Fibroblast of lung (primary cell): ENCODE measurements around the gene PSMB11. TPM values are rescaled to one million over a fixed set of nuclear protein-coding genes. Genes with fewer than 3 reads are reported as not detected.

ENCODE experiments used
- DNase-seq, 2 donors: peaks; one replicate each; pipeline versions ENCODE4 v3.0.0 to v3.0.0-alpha.2; 2010; ENCODE audit warnings: low read depth in 2 of 2
- H2AFZ ChIP-seq: 2 replicates; pipeline ENCODE4 v1.5.1; 2012; ENCODE audit warnings: low read length, control low read depth, inconsistent platforms
- H3K27ac ChIP-seq: 2 replicates; pipeline ENCODE4 v1.5.1; 2011; ENCODE audit warnings: low read length, control low read depth; ENCODE audit not compliant: insufficient read depth
- H3K27me3 ChIP-seq: 2 replicates; pipeline ENCODE4 v1.5.1; 2011; ENCODE audit warnings: mild to moderate bottlenecking, low read length; ENCODE audit not compliant: control insufficient read depth, insufficient read depth
- H3K36me3 ChIP-seq: 2 replicates; pipeline ENCODE4 v1.5.1; 2011; ENCODE audit warnings: low read length; ENCODE audit not compliant: control insufficient read depth, insufficient read depth
- H3K4me1 ChIP-seq: 2 replicates; pipeline ENCODE4 v1.5.1; 2011; ENCODE audit warnings: low read length; ENCODE audit not compliant: control insufficient read depth, insufficient read depth; ENCODE audit errors: extremely low read depth
- H3K4me2 ChIP-seq: 2 replicates; pipeline ENCODE4 v1.5.1; 2011; ENCODE audit warnings: low read length, control low read depth; ENCODE audit not compliant: insufficient read depth; ENCODE audit errors: extremely low read depth
- H3K4me3 ChIP-seq, 4 experiments: fragments of 200-600 bp in 1 of 4; sonication (generic) in 1 of 4; replicated peaks in 1 of 4; 2 replicates each; pipeline ENCODE4 v1.5.1; 2011 to 2016; ENCODE audit warnings: low read length in 4 of 4, low read depth in 3 of 4, mild to moderate bottlenecking in 3 of 4, control low read depth in 2 of 4, inconsistent platforms in 1 of 4, mixed read lengths in 1 of 4; ENCODE audit not compliant: insufficient read depth in 1 of 4; ENCODE audit errors: control extremely low read depth in 1 of 4
- H3K79me2 ChIP-seq: 2 replicates; pipeline ENCODE4 v1.5.1; 2012; ENCODE audit warnings: mild to moderate bottlenecking, low read length, inconsistent platforms; ENCODE audit not compliant: control insufficient read depth, insufficient read depth
- H3K9ac ChIP-seq: 2 replicates; pipeline ENCODE4 v1.5.1; 2011; ENCODE audit warnings: mild to moderate bottlenecking, low read length, control low read depth; ENCODE audit not compliant: insufficient read depth
- H3K9me3 ChIP-seq: 2 replicates; pipeline ENCODE4 v1.5.1; 2012; ENCODE audit warnings: low read depth, low read length; ENCODE audit not compliant: control insufficient read depth, insufficient read depth
- H4K20me1 ChIP-seq: 2 replicates; pipeline ENCODE4 v1.5.1; 2011; ENCODE audit warnings: low read length; ENCODE audit not compliant: control insufficient read depth, insufficient read depth; ENCODE audit errors: extremely low read depth
- CTCF ChIP-seq, 2 donors: IDR thresholded peaks in 1 of 2; conservative IDR thresholded peaks in 1 of 2; 1 replicate in 1 of 2; 2 replicates in 1 of 2; pipeline ENCODE4 v1.5.1; 2011 to 2012; ENCODE audit warnings: low read length in 2 of 2, control low read depth in 1 of 2, inconsistent platforms in 1 of 2, low read depth in 1 of 2, mild to moderate bottlenecking in 1 of 2
- EZH2 ChIP-seq: IDR thresholded peaks from 2 replicates; pipeline ENCODE4 v1.5.1; 2012; ENCODE audit warnings: low read length, control low read depth, mild to moderate bottlenecking; ENCODE audit errors: missing control alignments
- polyA plus RNA-seq, 2 donors: library from polyadenylated mRNA; depleted of rRNA in 1 of 2; stranded (reverse) in 1 of 2; unstranded in 1 of 2; fragments of >200 nt; gene quantifications; 2 replicates each; pipeline ENCODE4 v1.2.1, GENCODE V29; 2011 to 2012; ENCODE audit warnings: missing spikeins in 1 of 2
- total RNA-seq: library from RNA; depleted of rRNA; stranded (reverse); fragments of >200 nt; gene quantifications from 2 replicates; pipeline ENCODE4 v1.2.1, GENCODE V29; 2014

PSMB11 gene
- total and polyA plus RNA-seq, 2 donors (not counting 1 experiment from before 2014, with no cell fraction given): under 0.01 TPM; not detected in 1

- Histone ChIP-seq H3K79me2 (peaks cover 11% of the 10 kb centered on the region), H3K27ac (no peak overlapping the region), H3K36me3 (peaks cover 13% of the 10 kb centered on the region), H3K4me3 (no peak overlapping the region), H3K9me3 (no peaks in the 10 kb centered on the region), H2AFZ (no peak overlapping the region), H4K20me1 (no peaks in the 10 kb centered on the region), H3K4me1 (peaks cover 3% of the 10 kb centered on the region), H3K4me2 (no peak overlapping the region), H3K9ac (no peak overlapping the region), H3K27me3 (no peaks in the 10 kb centered on the region)
- DNase-seq: peak in 1 of 2 donors; percentile 52
- TF ChIP-seq EZH2: no peak
- TF ChIP-seq CTCF (conservative IDR thresholded peaks at IDR 0.05 in 1 of 2, IDR thresholded peaks at IDR 0.05 in 1 of 2; ENCODE audit: low read depth in 1 of 2, low read length in 2 of 2): no peak
Measured at GRCh38 chr14:23028799-23029198, 13.2 kb upstream of the PSMB11 start.

DNA sequence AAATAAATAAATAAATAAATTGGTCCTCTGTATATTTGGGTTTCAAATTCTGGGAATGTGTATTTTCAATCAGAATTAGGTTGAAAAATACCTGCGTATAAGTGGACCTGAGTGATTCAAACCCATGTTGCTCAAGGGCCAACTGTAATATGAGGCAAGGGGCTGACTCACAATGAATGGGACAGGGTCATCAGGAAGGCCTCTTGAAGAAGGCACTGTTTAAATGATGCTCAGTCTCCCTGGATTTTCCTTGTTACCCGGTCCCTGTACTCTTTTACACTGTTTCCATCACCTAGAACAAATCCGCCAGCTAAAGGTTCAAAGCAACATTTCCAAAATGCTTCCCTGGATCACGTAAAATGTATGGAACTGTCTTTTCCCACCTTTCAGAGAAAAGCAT is 11.1 kb upstream of the PSMB11 start:
- TF ChIP-seq CTCF (conservative IDR thresholded peaks at IDR 0.05 in 1 of 2, IDR thresholded peaks at IDR 0.05 in 1 of 2; ENCODE audit: low read depth in 1 of 2, low read length in 2 of 2) (no peak), EZH2 (no peak)
- Histone ChIP-seq H3K79me2 (peaks cover 19% of the 10 kb centered on the region), H3K36me3 (peaks cover 11% of the 10 kb centered on the region), H3K9ac (no peak overlapping the region), H4K20me1 (no peaks in the 10 kb centered on the region), H3K27ac (no peak overlapping the region), H3K9me3 (no peaks in the 10 kb centered on the region), H3K4me1 (peaks cover 3% of the 10 kb centered on the region), H2AFZ (no peak overlapping the region), H3K4me3 (no peak overlapping the region), H3K27me3 (no peaks in the 10 kb centered on the region), H3K4me2 (no peak overlapping the region)
- DNase-seq: no peak

DNA sequence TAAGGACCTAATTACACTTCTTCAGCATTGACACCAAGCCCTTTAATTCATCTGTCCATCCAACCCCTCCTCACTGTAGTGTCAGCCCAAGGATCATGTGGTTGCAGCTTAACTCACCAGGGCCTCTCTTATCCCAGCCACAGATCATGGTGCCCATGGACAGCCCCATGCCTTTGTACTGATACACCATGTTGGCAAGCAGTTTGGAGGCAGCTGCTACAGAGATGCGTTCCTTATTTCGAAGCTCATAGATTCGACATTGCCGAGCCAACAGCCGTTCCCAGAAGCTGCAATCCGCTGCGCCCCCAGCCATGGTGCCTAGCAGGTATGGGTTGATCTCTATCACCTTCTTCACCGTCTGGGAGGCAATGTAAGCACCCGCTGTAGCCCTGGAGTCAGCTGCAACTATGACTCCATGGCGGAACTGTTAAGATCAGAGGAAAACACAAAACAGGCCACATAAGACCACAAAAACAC is 8.7 kb upstream of the PSMB11 start:
- peaks cover 10% of the 10 kb centered on the region for H3K36me3 ChIP-seq
- no peaks in the 10 kb centered on the region for H3K27me3 ChIP-seq
- no peak overlapping the region for H3K9ac ChIP-seq
- peak overlapping the region; percentile 81 for H3K4me2 ChIP-seq
- TF ChIP-seq CTCF (conservative IDR thresholded peaks at IDR 0.05 in 1 of 2, IDR thresholded peaks at IDR 0.05 in 1 of 2; ENCODE audit: low read depth in 1 of 2, low read length in 2 of 2): no peak
- TF ChIP-seq EZH2: no peak
- no peak overlapping the region for H2AFZ ChIP-seq
- peaks cover 3% of the 10 kb centered on the region for H3K4me1 ChIP-seq
- no peaks in the 10 kb centered on the region for H4K20me1 ChIP-seq
- H3K9me3 ChIP-seq: no peaks in the 10 kb centered on the region
- H3K79me2 ChIP-seq: peaks cover 19% of the 10 kb centered on the region
- no peak for DNase-seq
- H3K27ac ChIP-seq: no peak overlapping the region
- peak overlapping the region; percentile 78 to 99 (median 96) for H3K4me3 ChIP-seq
